GM13977 (cell line): ENCODE measurements around the gene DLG3.

Source experiments
- DNase-seq: peaks from one replicate; pipeline ENCODE4 v3.0.0; 2012; ENCODE audit warnings: low spot score
- in situ Hi-C: fragments of 300-500 bp; cut with MboI; formaldehyde crosslinking; loops from one replicate; pipeline ENCODE4 v1.12.0; 2022; ENCODE audit warnings: low sequenced_read_pairs, low pct_unique_long_range_greater_than_20kb, mixed read lengths, inconsistent platforms; ENCODE audit not compliant: unreplicated experiment
- TF ChIP-seq, protein P1 (sequence below): IDR thresholded peaks from 2 replicates; pipeline ENCODE4 v1.5.1; 2012; ENCODE audit warnings: mild to moderate bottlenecking, control low read depth; ENCODE audit not compliant: insufficient read depth; ENCODE audit errors: extremely low read depth, missing control alignments

The DLG3 gene

DNA sequence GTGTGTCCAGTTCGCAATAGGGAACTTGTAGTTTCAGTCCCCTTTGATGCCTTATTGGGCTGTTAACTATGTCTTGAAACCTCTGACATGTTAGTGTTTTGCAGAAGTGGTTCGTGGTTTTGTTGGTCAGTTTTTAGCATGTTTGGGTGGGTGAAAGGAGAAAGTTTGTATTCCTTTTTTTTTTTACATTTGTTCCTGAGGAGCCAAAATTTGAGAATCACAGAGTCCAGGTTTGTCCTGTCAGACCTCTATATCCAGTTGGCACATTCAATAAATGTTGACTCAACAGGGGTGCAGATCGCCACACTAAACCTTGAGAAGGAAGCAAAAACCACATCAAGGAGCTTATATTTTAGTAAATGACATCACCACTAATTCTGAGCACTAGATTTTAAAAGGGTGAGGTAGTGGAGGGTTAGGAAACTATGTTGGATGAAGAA is 26.2 kb downstream of the DLG3 start:
- TF ChIP-seq, protein P1, sequence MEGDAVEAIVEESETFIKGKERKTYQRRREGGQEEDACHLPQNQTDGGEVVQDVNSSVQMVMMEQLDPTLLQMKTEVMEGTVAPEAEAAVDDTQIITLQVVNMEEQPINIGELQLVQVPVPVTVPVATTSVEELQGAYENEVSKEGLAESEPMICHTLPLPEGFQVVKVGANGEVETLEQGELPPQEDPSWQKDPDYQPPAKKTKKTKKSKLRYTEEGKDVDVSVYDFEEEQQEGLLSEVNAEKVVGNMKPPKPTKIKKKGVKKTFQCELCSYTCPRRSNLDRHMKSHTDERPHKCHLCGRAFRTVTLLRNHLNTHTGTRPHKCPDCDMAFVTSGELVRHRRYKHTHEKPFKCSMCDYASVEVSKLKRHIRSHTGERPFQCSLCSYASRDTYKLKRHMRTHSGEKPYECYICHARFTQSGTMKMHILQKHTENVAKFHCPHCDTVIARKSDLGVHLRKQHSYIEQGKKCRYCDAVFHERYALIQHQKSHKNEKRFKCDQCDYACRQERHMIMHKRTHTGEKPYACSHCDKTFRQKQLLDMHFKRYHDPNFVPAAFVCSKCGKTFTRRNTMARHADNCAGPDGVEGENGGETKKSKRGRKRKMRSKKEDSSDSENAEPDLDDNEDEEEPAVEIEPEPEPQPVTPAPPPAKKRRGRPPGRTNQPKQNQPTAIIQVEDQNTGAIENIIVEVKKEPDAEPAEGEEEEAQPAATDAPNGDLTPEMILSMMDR = no peak
- no peak for DNase-seq
- in situ Hi-C loops = no loop called here

- TF ChIP-seq, protein P1 = no peak
- in situ Hi-C loops = no loop called here
- DNase-seq = no peak
Observed at GRCh38 chrX:70476166-70476933, 31.7 kb downstream of the DLG3 start.

DNA sequence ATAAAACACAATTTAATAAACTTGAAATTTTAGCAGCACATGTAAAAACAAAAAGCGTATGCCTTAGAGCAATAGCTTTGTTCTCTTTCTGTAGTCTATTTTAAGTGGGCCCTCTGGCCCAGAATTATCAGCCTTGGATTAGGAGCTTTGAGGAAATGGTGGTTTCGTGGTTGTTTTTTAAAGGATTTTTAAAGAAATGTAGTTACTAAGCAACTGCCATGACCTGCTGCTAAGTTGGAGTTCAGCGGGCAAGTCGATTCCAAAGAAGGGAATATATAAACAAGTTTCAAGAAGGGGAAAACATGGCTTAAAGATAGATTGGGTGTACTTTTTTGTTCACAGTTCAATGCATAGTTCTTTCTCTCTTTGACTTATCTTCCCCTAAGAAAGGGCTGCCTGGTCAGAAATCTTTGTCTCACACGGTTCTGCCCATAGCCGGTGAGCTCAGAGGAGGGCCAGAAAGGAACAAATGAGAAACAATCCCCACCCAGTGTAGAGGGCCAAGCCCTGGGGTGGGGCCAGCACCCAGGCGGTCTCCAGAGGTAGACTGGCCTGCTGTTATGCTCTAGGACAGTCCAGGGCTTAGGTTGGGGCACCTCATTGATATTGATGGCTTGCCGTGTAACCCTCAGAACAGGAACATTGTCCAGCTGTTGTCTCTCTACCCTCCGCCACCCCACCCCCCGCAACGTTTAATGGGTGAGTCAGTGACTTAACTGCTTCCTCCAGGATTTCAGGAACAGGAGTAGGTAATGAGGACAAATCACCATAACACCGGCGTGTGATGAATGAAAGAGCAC is 32.5 kb downstream of the DLG3 start:
- TF ChIP-seq, protein P1 = no peak
- in situ Hi-C loops = no loop called here
- no peak for DNase-seq

GRCh38 chrX:70477734-70478075 is 33.1 kb downstream of the DLG3 start:
- TF ChIP-seq, protein P1 = no peak
- in situ Hi-C loops = no loop called here
- no peak for DNase-seq

DNA sequence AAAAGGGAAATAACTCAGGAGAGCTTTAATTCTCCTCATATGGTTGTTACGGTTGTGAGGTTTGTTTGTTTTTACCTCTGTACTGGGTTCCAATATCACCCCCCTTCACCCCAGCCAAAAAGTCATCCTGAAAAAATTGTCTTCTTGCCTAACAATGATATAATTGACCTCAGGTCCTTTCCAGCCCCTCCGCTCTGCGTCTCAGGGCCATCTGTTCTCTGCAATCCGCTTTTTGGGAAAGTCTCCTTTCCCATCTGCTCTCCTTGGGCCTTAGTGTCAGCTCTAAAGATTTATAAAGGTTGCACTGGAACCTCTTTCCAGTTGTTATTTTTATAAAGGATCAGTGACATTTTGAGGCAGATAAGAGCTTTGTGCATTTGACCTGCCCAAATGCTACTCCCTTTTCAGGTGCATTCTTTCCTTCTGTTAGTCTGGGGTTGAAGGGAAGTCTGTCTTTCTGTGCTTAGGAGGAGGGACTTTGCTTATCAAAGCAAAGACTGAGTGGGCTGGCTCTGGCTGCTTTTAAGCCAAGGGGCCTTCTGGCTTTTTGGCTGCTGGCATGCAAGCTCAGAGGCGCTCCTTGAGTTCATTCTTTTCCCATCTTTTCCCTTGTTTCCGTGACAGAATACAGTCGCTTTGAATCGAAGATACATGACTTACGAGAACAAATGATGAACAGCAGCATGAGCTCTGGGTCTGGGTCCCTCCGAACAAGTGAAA is 34.1 kb downstream of the DLG3 start:
- TF ChIP-seq, protein P1 = no peak
- in situ Hi-C loops = no loop called here
- DNase-seq = no peak

- in situ Hi-C loops = no loop called here
- TF ChIP-seq, protein P1 = no peak
- DNase-seq = no peak
Observed at GRCh38 chrX:70479247-70479921, 34.7 kb downstream of the DLG3 start.
